EH (cell line): Measurements from ENCODE around the gene ATAD2B.

Experiments
- DNase-seq: peaks from one replicate; pipeline ENCODE4 v3.0.0-alpha.2; 2015; ENCODE audit warnings: low read depth

Gene ATAD2B

GRCh38 chr2:23700627-23701026 is 226.3 kb downstream of the ATAD2B start:
- no peak for DNase-seq

- no peak for DNase-seq
Measured at GRCh38 chr2:23699580-23699925, 227.4 kb downstream of the ATAD2B start.

- no peak for DNase-seq
Measured at GRCh38 chr2:23698721-23699579, 228.0 kb downstream of the ATAD2B start.
